GM18907 (cell line): ENCODE data around the gene ACADS.
"Not testable (repeated sequence)": the region's sequence is repeated elsewhere in the genome, so short reads cannot be mapped to it uniquely, and the experiment has no call there.

Experiments
- ATAC-seq: cut with Tn5 transposase; IDR thresholded peaks from one replicate; pipeline ENCODE4 v1.9.1; 2021; ENCODE audit warnings: mild to moderate bottlenecking, moderate library complexity; ENCODE audit not compliant: unreplicated experiment

ACADS gene

DNA sequence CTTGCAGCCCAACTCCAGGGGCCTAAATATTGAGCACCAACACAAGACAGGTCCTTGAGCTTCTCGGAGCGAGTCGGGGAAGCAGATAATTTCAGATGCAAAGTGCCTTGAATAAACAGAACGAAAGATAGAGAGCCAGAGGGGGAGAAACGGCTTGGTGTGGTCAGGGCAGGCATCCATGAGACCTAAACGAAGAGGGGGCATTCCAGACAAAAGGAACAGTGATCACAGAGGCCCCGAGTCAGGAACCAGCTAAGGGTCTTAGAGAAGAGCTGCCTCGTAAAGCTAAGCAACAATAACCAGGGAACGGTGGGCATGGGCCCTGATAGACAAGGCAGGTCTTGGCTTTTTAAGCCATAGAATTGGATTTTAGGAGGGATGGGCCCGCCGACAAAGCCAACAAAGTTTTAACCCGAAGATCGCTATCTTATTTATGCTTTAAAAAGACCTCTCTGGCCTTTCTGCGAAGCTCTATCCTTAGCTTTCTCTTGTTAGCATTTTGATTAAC, 421 bp upstream of the ACADS start:
- peak; percentile 2 for ATAC-seq

DNA sequence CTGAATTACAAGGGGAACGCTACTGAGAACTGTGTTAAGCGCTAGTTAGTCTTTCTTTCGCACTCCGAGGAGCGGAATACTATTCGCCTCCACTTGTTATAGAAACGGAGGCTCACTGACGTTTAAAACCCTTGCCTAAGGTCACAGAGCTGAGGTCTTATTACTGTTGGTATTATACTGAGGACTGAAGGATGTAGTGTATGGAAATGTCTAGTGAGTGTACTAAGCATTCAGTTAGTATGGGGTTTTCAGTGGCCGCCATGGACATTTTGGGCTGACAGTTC, 826 bp downstream of the ACADS start:
- ATAC-seq: no peak

DNA sequence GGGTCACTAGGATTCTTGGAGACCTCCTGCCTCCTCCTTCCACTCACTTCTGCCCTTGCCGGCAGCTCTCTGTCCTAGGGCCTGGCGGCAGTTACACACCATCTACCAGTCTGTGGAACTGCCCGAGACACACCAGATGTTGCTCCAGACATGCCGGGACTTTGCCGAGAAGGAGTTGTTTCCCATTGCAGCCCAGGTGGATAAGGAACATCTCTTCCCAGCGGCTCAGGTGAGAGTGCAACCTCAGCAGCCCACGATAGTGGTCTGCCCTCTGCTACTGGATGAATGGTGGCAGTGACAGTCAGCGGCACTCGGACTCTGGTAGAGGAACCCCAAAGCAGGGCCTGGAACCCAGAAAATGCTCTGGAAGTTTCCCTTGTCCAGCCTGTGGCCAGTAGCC, 1.3 kb downstream of the ACADS start:
- no peak for ATAC-seq

DNA sequence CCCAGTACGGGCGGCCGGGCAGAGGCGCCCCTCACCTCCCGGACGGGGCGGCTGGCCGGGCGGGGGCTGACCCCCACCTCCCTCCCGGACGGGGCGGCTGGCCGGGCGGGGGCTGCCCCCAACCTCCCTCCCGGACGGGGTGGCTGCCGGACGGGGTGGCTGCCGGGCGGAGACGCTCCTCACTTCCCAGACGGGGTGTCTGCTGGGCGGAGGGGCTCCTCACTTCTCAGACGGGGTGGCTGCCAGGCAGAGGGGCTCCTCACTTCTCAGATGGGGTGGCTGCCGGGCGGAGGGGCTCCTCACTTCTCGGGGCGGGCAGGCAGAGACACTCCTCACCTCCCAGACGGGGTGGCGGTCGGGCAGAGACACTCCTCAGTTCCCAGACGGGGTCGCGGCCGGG, 6.6 kb downstream of the ACADS start:
- not testable (repeated sequence) for ATAC-seq

DNA sequence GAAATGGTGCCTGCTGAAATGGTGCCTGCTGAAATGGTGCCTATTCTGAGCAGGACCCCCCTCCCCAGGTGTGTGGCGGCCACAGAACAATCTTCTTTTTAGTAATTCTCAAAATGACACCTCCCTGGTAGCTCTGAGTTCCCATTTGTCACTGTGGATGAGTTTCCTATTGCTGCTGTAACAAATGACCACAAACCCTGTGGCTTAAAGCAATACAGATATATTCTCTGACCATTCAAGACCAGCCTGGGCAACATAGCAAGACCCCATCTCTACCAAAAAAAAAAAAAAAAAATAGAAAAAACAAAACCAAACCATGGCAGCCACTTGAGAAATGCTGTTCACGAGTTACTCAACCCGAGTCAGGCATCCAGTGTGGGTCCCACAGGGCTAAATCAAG, 7.9 kb downstream of the ACADS start:
- ATAC-seq: no peak

DNA sequence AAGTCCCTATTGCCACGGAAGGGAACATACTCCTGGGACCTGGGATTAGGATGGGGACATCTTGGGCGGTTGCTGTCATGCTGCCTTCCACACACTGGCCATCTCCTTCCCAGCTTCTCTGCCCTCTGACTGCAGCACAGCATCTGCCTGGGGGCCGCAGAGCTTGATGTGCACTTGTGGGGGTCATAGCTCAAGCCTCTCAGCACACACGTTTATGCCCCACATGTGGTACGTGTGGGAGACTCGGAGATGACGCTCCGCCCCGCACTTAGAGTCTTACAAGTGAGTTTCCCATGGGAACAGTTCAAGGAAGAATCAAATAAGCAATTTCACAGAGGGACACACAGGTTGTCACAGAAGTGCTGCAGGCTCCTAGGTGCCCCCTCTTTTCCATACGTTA, 8.6 kb downstream of the ACADS start:
- no peak for ATAC-seq

DNA sequence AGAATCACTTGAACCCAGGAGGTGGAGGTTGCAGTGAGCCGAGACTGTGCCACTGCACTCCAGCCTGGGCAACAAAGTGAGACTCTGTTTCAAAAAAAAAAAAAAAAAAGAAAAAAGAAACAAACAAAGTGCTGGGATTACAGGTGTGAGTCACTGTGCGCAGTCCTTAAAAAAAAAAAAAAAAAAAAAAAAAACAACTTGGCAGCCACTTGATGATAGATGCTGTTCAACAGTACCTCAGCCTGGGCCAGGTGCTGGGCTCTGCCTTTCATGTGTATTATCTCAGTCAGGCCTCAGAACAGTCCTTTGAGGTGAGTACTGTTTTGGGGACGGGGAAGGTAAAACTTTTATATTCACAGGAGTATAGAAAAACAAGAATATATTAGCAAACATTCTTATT, 9.6 kb downstream of the ACADS start:
- no peak for ATAC-seq

DNA sequence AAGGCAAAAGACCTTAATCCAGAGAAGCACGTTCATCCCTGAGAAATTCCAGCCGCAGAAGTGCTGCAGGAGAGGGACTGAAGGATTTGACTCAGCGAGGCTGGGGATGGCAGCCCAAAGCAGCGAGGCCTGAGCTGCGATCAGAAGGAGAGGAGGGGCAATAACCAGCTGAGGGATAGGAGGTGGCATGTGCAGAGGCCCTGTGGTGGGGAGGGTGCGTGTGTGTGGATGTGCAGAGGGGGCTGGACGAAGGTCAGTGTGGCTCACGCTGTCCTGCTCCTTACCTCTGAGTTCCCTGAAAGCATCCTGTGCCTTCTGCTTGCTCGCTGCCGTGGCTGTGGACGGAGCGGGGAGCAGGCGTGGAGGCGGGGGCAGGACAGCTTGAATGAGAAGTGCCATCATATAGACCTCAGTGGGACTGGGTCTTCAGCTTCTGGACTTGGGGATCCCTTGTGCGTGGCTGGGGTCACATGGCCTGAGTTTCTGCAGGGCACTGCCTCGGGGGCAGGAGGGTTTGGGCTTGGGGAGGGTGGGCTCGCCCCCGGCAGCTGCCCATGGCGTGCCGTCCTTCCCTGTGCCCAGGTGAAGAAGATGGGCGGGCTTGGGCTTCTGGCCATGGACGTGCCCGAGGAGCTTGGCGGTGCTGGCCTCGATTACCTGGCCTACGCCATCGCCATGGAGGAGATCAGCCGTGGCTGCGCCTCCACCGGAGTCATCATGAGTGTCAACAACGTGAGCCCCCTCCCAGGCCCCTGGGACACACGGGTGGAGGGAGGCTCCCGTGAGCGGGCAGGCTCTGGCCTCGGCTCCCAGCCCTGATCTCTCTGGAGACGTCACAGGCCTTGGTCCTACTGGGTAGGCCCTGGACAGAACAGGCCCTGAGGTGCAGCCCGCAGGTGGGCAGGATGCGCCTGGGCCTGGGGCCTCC, 11.0 kb downstream of the ACADS start:
- ATAC-seq: no peak

DNA sequence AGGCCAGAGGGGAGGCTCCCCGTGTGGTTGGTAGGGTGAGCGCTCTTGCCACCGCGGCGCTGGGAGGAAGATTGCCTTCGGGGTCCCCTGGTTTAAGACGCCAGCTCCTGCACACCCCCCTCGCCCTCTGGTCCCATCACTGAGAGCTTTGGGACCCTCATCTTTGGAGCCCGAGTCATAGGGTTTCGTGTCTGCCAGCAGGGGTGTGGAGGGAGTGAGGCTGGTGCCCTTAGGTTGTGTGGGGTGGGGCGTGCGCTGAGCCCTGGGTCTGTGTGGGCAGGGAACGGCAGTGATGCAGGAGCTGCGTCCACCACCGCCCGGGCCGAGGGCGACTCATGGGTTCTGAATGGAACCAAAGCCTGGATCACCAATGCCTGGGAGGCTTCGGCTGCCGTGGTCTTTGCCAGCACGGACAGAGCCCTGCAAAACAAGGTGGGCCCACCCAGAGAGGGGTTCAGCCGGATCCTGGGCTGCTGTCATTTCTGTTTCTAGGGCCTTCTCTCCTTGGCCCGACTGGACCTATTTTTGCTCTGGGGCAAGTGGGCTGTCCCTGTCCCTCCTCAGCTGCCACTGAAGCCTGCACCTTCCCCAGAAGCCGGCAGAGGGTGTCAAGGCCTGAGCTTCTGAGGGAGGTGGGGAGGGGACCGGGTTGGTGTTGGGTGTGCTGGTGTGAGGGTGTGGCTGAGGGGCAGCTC, 12.1 kb downstream of the ACADS start:
- ATAC-seq: no peak

DNA sequence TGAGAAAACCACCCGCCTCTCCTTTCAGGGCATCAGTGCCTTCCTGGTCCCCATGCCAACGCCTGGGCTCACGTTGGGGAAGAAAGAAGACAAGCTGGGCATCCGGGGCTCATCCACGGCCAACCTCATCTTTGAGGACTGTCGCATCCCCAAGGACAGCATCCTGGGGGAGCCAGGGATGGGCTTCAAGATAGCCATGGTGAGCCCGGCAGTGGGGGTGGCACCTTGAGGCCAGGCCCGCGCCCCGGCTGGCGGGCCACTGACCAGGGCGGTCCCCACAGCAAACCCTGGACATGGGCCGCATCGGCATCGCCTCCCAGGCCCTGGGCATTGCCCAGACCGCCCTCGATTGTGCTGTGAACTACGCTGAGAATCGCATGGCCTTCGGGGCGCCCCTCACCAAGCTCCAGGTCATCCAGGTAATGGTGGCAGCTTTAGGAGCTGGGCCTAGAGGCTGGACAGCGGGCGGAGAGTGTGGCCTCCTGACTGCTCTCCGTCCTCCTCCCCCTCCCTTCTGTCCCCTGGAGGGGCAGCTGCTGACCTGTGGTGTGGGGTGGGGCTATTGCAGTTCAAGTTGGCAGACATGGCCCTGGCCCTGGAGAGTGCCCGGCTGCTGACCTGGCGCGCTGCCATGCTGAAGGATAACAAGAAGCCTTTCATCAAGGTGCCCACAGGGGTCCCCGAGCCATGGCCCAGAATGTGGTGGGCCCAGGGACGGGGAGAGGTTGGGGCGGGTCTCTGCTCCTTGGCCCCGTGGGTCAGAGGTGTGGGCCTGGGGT, 12.8 kb downstream of the ACADS start:
- no peak for ATAC-seq

DNA sequence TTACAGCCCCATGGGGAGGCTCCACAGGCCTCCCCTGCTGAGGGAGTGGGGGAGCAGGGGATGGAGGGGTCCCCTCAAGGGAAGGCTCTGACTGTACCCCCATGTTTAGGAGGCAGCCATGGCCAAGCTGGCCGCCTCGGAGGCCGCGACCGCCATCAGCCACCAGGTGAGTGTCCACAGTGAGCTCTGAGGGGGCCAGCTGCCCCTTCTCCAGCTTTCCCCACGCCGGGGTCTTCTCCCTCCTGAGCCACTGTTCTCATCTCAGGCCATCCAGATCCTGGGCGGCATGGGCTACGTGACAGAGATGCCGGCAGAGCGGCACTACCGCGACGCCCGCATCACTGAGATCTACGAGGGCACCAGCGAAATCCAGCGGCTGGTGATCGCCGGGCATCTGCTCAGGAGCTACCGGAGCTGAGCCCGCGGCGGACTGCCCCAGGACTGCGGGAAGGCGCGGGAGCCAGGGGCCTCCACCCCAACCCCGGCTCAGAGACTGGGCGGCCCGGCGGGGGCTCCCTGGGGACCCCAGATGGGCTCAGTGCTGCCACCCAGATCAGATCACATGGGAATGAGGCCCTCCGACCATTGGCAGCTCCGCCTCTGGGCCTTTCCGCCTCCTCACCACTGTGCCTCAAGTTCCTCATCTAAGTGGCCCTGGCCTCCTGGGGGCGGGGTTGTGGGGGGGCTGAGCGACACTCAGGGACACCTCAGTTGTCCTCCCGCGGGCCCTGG, 13.6 kb downstream of the ACADS start:
- no peak for ATAC-seq

DNA sequence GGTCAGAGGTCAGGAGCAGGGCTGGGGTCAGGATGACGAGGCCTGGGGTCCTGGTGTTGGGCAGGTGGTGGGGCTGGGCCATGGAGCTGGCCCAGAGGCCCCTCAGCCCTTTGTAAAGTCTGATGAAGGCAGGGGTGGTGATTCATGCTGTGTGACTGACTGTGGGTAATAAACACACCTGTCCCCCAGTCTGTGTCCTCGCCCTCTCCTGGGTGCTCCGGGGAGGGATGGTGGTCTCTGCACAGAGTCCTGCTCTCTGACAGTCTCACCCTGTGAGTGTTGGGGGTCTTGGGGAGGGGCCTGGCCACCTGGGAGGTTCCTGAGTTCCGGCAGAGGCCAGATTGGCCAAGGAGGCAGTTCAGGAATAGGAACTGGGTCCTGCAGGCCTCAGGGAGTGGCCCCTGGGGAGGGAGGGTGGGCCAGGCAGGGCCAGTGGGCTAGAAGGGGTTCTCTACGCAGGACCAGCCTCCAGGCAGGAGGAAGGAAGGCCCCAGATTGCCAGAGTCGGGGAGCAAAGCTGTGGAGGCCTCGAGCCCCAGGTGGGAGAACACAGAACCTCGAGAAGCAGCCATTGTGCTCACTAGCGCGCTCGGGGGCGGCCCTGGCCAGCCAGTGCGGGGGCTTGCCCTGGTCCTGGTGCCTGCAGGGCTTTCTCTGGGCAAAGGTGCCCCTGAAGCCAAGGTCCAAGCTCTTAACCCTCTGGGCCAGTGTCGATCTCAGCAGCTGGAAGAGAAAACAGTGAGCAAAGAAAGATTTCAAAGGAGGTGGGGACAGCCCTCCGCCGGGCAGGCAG, 14.4 kb downstream of the ACADS start:
- ATAC-seq: no peak

DNA sequence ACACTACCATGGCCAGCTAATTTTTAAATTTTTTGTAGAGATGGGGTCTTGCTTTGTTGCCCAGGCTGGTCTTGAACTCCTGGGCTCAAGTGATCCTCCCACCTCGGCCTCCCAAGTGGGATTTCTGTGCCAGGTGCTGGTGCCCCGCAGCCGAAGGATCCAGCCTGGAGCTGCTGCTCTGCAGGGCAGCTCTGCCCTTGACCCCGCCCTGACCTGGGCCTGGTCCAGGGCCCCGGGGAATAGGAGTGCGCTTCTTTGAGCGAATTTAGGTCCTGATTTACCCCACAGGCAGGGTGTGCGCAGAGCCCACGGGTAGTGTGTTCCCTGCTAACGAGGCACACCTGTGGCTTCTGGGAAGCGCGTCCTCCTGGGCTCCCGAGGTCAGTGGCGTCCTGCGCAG, 15.2 kb downstream of the ACADS start:
- no peak for ATAC-seq

DNA sequence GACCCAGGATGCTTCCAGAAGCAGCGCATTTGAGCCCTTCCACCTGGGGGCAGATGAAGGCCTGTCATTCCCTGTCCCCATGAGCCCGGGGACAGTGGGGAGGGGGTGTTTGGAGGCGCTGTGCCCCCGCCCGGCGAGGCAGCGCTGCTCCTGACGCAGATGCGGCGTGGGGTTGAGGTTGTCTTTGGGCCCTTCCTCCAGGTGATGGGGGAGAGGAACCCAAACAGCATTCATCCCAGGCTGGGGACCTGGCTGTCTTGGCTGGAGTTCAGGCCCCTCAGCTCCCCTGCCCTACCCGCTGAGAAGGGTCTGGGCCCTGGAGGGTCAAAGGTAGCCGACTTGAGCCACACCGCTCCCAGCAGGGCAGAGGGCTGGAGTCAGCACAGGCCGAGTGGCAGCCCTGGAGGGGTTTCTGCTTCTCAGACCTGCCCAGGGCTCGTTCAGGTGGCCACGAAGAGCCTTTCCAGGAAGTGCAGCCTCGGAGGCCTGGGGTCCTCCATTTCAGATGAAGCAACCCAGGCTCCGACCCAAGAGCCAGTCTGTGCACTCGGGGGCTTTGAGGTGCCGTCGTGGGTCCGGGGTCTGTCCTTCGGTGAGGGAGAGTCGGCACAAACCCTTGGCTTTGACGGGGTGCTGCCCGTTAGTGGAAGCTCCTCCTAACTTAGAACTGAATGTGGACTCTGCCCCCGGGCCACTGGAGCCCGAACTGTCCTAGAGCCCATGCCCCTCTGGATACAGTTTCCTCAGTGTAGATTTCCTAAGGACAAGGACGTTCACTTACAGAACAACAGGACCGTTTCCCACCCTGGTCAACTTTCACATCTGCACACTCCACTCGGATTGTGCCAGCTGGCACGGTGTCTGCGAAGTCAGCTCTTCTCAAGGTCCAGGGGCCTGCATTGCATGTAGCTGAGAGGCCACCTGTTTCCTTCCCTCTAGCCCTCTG, 16.1 kb downstream of the ACADS start:
- ATAC-seq: no peak

DNA sequence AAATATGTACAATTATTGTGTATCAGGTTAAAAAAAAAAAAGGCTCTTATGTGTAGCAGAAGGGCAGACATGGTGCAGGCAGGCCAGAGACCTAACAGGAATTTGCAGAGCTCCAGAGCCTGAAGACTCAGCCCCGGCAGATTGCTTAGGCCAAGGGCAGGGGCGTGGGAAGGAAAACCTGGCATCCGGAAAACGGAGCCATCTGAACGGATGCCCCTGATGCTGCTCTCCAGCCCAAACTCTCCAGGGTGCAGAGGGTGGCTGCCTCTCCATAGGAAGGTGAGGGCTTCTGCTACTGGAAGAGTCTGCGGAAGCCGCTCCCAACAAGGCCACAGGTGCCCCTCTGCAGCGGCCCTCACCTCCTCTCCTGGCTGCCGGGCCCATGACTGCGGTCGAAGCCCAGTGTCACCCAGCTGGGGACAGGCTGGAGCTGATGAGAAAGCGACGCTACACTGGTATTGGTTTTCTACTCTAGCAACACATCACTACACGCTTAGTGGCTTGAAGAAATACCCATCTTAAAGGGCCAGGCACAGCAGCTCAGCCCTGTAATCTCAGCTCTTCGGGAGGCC, 19.4 kb downstream of the ACADS start:
- ATAC-seq: no peak

DNA sequence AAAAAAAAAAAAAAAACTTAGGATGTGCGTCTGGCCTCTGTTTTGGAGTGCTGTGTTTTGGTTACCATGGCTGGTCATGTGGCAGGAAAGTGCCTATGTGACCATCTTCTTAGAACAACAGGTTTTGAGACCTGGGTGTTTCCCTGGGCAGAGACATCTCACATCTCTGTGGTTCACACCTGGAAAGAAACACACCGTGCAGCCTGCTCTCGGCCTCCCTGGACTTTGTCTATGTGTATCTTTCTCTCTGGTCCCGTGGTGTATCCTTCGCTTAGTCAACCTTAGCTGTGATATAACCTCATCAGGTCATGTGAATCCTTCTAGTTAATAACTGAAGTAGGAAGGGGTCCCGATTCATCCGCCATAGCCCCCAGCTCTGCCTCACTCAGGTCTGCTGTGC, 22.6 kb downstream of the ACADS start:
- no peak for ATAC-seq

DNA sequence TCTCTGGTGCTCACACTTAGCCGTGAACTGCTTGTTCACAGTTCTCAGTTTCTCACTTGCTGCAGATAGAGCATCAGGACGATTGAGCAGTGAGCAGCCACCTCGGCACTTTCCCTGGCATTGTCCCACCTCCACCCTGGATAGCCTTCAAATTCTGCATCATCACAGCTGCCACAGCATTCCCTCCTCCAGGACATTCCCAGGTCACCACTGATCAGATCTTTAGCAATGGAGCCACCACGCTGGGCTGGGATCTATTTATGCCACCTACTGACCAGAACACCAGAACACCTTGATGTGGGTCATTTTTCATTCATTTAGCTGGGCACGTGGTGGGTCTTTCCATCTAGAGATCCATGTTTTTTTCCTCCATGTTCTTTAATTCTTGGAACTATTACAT, 23.6 kb downstream of the ACADS start:
- ATAC-seq: no peak

DNA sequence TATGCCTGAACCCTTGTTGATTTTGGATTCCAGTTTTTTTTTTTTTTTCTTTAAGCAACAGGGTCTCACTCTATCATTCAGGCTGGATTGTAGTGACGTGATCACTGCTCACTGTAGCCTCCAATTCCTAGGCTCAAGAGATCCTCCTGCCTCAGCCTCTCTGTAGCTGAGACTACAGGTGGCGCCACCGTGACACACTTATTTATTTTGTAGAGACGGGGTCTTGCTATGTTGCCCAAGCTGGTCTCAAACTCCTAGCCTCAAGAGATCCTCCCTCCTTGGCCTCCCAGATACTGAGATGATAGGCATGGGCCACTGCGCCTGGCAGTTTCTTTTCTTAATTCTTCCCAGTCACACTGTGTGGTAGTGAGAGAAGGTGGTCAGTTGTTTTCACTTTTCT, 25.2 kb downstream of the ACADS start:
- ATAC-seq: no peak

DNA sequence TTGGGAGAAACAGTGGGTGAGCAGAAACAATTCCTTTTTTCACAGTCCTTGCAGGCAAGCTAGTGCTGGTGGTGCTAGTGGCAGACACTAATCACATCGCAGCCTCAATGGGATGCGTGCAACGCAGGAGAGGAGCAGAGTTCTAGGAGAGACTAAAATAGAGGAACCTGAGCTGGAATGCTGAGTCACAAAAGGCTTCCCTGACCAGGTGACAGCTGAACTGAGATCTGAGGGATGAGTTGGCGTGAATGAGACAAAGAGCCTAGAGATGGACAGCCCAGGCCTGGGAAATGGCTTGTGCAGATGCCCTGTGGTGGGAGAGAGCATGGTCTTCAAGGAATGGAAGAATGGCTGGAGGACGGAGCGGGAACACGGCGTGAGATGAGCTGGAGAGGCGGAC, 25.8 kb downstream of the ACADS start:
- ATAC-seq: no peak
